K562 (cell line): ENCODE measurements around the gene ZNF493.

ENCODE experiments used
- JUN ChIP-seq, 2 experiments: sonication (generic) in 1 of 2; formaldehyde crosslinking in 1 of 2; IDR thresholded peaks; 2 replicates each; pipeline versions ENCODE4 v1.6.1 to v1.8.0; 2012 to 2022; ENCODE audit warnings: borderline replicate concordance in 2 of 2, mild to moderate bottlenecking in 2 of 2, improper control_type of control experiment in 1 of 2, low read depth in 1 of 2, low read length in 1 of 2, missing genetic modification reagents in 1 of 2
- NCOA6 ChIP-seq: fragments of 450-650 bp; IDR thresholded peaks from 2 replicates; pipeline ENCODE4 v1.6.1; 2017; ENCODE audit warnings: mild to moderate bottlenecking
- NR2F6 ChIP-seq: fragments of 450-650 bp; formaldehyde crosslinking; IDR thresholded peaks from 2 replicates; pipeline ENCODE4 v1.4.0; 2020; ENCODE audit warnings: mild to moderate bottlenecking
- NR4A1 ChIP-seq, 2 experiments: fragments of 250-450 bp in 1 of 2; fragments of 450-650 bp in 1 of 2; sonication (Bioruptor Pico) in 1 of 2; IDR thresholded peaks; 2 replicates each; pipeline versions ENCODE4 v1.4.0 to v1.6.1; 2016 to 2020; ENCODE audit warnings: mild to moderate bottlenecking in 2 of 2, missing compliant biosample characterization in 1 of 2, missing genetic modification characterization in 1 of 2, moderate library complexity in 1 of 2
- RFX5 ChIP-seq: IDR thresholded peaks from 2 replicates; pipeline ENCODE4 v1.6.1; 2011; ENCODE audit warnings: low read depth, mild to moderate bottlenecking, improper control_type of control experiment, low read length
- ZNF146 ChIP-seq: IDR thresholded peaks from one replicate; pipeline ENCODE4 v1.6.1; 2018; ENCODE audit warnings: missing compliant biosample characterization; ENCODE audit not compliant: unreplicated experiment
- ZNF263 ChIP-seq: sonication (generic); formaldehyde crosslinking; IDR thresholded peaks from 2 replicates; pipeline ENCODE4 v1.8.0; 2022; ENCODE audit warnings: mild to moderate bottlenecking, missing genetic modification reagents, borderline replicate concordance
- TF ChIP-seq, protein P1 (sequence below): sonication (generic); formaldehyde crosslinking; IDR thresholded peaks from 2 replicates; pipeline ENCODE4 v1.8.1; 2023; ENCODE audit warnings: missing genetic modification reagents, mild to moderate bottlenecking, borderline replicate concordance
- TF ChIP-seq, protein P2 (sequence below): IDR thresholded peaks from 2 replicates; pipeline ENCODE4 v1.6.1; 2016; ENCODE audit warnings: missing genetic modification characterization, missing compliant biosample characterization
- TF ChIP-seq, protein P3 (sequence below), 3 experiments: IDR thresholded peaks in 2 of 3; conservative IDR thresholded peaks in 1 of 3; 2 replicates each; pipeline ENCODE4 v1.5.1; 2011 to 2012; ENCODE audit warnings: low read length in 3 of 3, mild to moderate bottlenecking in 3 of 3, control low read depth in 2 of 3, improper control_type of control experiment in 1 of 3, inconsistent platforms in 1 of 3, low read depth in 1 of 3, mixed read lengths in 1 of 3, moderate library complexity in 1 of 3; ENCODE audit not compliant: insufficient read depth in 2 of 3

DNA sequence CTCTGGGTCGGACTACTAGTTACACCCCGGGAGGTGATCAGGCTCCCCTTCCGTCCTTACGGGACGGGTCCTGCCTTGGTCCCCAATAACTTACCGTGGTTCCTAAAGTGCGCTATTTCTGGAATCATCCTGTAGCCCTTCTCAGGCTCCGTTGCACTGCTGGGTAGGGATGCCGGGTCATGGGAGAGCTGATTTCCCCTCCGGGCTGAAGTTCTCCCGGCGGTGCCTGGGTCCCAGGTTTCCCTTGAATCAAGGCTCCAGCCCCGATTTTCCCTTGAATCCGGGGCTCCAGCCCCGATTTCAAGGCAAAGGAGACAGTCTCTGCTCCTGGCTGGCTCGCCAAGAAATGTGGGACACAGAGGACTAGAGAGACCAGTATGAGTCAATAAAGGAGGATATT lies 43.4 kb downstream of the ZNF493 start:
- TF ChIP-seq NR4A1 (CRISPR knock-in tag; IDR thresholded peaks at IDR 0.05): no peak
- no peak for TF ChIP-seq NR4A1 (tag; IDR thresholded peaks at IDR 0.05)
- no peak for TF ChIP-seq JUN (IDR thresholded peaks at IDR 0.05; ENCODE audit: borderline replicate concordance, low read depth, low read length)
- TF ChIP-seq JUN (CRISPR knock-in tag; IDR thresholded peaks at IDR 0.05; ENCODE audit: borderline replicate concordance): no peak
- no peak for TF ChIP-seq NR2F6 (CRISPR knock-in tag)
- TF ChIP-seq, protein P1, sequence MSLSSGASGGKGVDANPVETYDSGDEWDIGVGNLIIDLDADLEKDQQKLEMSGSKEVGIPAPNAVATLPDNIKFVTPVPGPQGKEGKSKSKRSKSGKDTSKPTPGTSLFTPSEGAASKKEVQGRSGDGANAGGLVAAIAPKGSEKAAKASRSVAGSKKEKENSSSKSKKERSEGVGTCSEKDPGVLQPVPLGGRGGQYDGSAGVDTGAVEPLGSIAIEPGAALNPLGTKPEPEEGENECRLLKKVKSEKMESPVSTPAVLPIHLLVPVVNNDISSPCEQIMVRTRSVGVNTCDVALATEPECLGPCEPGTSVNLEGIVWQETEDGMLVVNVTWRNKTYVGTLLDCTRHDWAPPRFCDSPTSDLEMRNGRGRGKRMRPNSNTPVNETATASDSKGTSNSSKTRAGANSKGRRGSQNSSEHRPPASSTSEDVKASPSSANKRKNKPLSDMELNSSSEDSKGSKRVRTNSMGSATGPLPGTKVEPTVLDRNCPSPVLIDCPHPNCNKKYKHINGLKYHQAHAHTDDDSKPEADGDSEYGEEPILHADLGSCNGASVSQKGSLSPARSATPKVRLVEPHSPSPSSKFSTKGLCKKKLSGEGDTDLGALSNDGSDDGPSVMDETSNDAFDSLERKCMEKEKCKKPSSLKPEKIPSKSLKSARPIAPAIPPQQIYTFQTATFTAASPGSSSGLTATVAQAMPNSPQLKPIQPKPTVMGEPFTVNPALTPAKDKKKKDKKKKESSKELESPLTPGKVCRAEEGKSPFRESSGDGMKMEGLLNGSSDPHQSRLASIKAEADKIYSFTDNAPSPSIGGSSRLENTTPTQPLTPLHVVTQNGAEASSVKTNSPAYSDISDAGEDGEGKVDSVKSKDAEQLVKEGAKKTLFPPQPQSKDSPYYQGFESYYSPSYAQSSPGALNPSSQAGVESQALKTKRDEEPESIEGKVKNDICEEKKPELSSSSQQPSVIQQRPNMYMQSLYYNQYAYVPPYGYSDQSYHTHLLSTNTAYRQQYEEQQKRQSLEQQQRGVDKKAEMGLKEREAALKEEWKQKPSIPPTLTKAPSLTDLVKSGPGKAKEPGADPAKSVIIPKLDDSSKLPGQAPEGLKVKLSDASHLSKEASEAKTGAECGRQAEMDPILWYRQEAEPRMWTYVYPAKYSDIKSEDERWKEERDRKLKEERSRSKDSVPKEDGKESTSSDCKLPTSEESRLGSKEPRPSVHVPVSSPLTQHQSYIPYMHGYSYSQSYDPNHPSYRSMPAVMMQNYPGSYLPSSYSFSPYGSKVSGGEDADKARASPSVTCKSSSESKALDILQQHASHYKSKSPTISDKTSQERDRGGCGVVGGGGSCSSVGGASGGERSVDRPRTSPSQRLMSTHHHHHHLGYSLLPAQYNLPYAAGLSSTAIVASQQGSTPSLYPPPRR (CRISPR knock-in tag): no peak
- TF ChIP-seq ZNF146: no peak
- TF ChIP-seq NCOA6: no peak
- TF ChIP-seq, protein P2, sequence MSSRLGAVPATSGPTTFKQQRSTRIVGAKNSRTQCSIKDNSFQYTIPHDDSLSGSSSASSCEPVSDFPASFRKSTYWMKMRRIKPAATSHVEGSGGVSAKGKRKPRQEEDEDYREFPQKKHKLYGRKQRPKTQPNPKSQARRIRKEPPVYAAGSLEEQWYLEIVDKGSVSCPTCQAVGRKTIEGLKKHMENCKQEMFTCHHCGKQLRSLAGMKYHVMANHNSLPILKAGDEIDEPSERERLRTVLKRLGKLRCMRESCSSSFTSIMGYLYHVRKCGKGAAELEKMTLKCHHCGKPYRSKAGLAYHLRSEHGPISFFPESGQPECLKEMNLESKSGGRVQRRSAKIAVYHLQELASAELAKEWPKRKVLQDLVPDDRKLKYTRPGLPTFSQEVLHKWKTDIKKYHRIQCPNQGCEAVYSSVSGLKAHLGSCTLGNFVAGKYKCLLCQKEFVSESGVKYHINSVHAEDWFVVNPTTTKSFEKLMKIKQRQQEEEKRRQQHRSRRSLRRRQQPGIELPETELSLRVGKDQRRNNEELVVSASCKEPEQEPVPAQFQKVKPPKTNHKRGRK (tag): no peak
- no peak for TF ChIP-seq ZNF263 (CRISPR knock-in tag)
- TF ChIP-seq RFX5: no peak
- TF ChIP-seq, protein P3, sequence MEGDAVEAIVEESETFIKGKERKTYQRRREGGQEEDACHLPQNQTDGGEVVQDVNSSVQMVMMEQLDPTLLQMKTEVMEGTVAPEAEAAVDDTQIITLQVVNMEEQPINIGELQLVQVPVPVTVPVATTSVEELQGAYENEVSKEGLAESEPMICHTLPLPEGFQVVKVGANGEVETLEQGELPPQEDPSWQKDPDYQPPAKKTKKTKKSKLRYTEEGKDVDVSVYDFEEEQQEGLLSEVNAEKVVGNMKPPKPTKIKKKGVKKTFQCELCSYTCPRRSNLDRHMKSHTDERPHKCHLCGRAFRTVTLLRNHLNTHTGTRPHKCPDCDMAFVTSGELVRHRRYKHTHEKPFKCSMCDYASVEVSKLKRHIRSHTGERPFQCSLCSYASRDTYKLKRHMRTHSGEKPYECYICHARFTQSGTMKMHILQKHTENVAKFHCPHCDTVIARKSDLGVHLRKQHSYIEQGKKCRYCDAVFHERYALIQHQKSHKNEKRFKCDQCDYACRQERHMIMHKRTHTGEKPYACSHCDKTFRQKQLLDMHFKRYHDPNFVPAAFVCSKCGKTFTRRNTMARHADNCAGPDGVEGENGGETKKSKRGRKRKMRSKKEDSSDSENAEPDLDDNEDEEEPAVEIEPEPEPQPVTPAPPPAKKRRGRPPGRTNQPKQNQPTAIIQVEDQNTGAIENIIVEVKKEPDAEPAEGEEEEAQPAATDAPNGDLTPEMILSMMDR (IDR thresholded peaks at IDR 0.05 in 2 of 3, conservative IDR thresholded peaks at IDR 0.05 in 1 of 3; ENCODE audit: insufficient read depth in 2 of 3, low read depth in 1 of 3, low read length in 3 of 3): no peak
